ENCODE data around the gene JAK1.

DNA sequence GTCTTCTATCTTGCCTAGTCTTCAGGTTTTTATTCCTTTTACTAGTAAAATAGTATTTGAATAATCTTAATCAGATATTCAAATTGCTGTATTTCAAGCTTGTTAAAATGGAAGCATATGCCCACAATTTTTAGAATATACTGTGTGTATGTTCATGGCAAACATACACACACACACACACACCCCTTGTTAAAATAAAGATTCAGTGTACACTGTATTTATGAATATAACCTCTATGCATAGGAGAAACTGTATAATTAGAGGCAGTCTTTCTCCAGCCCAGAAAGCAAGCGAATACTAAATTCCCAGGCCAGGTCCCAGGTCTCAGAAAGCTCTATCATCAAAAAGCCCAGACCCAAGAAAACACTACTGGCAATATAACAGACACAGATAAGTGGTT, 57.8 kb downstream of the JAK1 start:
- TF ChIP-seq, protein P1, sequence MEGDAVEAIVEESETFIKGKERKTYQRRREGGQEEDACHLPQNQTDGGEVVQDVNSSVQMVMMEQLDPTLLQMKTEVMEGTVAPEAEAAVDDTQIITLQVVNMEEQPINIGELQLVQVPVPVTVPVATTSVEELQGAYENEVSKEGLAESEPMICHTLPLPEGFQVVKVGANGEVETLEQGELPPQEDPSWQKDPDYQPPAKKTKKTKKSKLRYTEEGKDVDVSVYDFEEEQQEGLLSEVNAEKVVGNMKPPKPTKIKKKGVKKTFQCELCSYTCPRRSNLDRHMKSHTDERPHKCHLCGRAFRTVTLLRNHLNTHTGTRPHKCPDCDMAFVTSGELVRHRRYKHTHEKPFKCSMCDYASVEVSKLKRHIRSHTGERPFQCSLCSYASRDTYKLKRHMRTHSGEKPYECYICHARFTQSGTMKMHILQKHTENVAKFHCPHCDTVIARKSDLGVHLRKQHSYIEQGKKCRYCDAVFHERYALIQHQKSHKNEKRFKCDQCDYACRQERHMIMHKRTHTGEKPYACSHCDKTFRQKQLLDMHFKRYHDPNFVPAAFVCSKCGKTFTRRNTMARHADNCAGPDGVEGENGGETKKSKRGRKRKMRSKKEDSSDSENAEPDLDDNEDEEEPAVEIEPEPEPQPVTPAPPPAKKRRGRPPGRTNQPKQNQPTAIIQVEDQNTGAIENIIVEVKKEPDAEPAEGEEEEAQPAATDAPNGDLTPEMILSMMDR (conservative IDR thresholded peaks at IDR 0.05; ENCODE audit: low read depth, low read length): no peak
- TF ChIP-seq EZH2 (IDR thresholded peaks at IDR 0.05; ENCODE audit: borderline replicate concordance, low read depth, low read length, poor library complexity, severe bottlenecking): no peak
